Measurements from ENCODE around the gene TBC1D5.

- TF ChIP-seq POLR2AphosphoS5 (IDR thresholded peaks at IDR 0.05; ENCODE audit: low read depth, low read length) (no peak), REST (IDR thresholded peaks at IDR 0.05; ENCODE audit: insufficient read depth in 1 of 2, low read depth in 2 of 2, low read length in 2 of 2) (no peak), FOXP2 (optimal IDR thresholded peaks at IDR 0.05; ENCODE audit: borderline replicate concordance, extremely low read depth, extremely low read length, insufficient read depth) (no peak)
Observed at GRCh38 chr3:17717411-17717810, 25.0 kb downstream of the TBC1D5 start.

Measured in PFSK-1 (cell line).